HG03066 (cell line): ENCODE measurements around the gene LRP1.
"Not testable (repeated sequence)": the region's sequence is repeated elsewhere in the genome, so short reads cannot be mapped to it uniquely, and the experiment has no call there.

Experiments used
- ATAC-seq: cut with Tn5 transposase; IDR thresholded peaks from one replicate; pipeline ENCODE4 v1.9.1; 2021; ENCODE audit warnings: low read depth; ENCODE audit not compliant: unreplicated experiment

The LRP1 gene

GRCh38 chr12:57110104-57111030 is 17.9 kb upstream of the LRP1 start:
- ATAC-seq: no peak

GRCh38 chr12:57111031-57111734 is 17.1 kb upstream of the LRP1 start, which contains the start of gene STAT6:
Gene STAT6, minus strand, starts transcription at chr12:57111362. Its CDS starts 3,084 bp downstream, at chr12:57108278.
- ATAC-seq: peak; percentile 54

GRCh38 chr12:57112492-57113294 is 15.6 kb upstream of the LRP1 start:
- no peak for ATAC-seq

GRCh38 chr12:57116580-57117281 is 11.6 kb upstream of the LRP1 start:
- no peak for ATAC-seq

- ATAC-seq: no peak
Observed at GRCh38 chr12:57118711-57119271, 9.5 kb upstream of the LRP1 start.

- no peak for ATAC-seq
Observed at GRCh38 chr12:57119294-57120085, 8.8 kb upstream of the LRP1 start.

GRCh38 chr12:57120718-57121117 is 7.6 kb upstream of the LRP1 start:
- not testable (repeated sequence) for ATAC-seq

GRCh38 chr12:57123813-57124212 is 4.5 kb upstream of the LRP1 start:
- ATAC-seq: no peak

GRCh38 chr12:57124261-57124877 is 3.9 kb upstream of the LRP1 start:
- no peak for ATAC-seq

GRCh38 chr12:57126061-57126460 is 2.2 kb upstream of the LRP1 start:
- no peak for ATAC-seq

GRCh38 chr12:57126561-57126960 is 1.7 kb upstream of the LRP1 start:
- no peak for ATAC-seq

GRCh38 chr12:57127101-57127725 is 1.1 kb upstream of the LRP1 start:
- ATAC-seq: peak; percentile 55

- ATAC-seq: no peak
Observed at GRCh38 chr12:57128519-57129247, 400 bp downstream of the LRP1 start.

GRCh38 chr12:57129321-57129842 is 1.1 kb downstream of the LRP1 start:
- no peak for ATAC-seq

- ATAC-seq: no peak
Observed at GRCh38 chr12:57129889-57130288, 1.6 kb downstream of the LRP1 start.

- no peak for ATAC-seq
Observed at GRCh38 chr12:57130941-57131340, 2.7 kb downstream of the LRP1 start.
